ENCODE results near the gene KIAA1217.

KIAA1217 gene

GRCh38 chr10:24390146-24390700 lies 181.3 kb downstream of the KIAA1217 start:
- no peak overlapping the region for H3K27ac ChIP-seq
- TF ChIP-seq, protein P1, sequence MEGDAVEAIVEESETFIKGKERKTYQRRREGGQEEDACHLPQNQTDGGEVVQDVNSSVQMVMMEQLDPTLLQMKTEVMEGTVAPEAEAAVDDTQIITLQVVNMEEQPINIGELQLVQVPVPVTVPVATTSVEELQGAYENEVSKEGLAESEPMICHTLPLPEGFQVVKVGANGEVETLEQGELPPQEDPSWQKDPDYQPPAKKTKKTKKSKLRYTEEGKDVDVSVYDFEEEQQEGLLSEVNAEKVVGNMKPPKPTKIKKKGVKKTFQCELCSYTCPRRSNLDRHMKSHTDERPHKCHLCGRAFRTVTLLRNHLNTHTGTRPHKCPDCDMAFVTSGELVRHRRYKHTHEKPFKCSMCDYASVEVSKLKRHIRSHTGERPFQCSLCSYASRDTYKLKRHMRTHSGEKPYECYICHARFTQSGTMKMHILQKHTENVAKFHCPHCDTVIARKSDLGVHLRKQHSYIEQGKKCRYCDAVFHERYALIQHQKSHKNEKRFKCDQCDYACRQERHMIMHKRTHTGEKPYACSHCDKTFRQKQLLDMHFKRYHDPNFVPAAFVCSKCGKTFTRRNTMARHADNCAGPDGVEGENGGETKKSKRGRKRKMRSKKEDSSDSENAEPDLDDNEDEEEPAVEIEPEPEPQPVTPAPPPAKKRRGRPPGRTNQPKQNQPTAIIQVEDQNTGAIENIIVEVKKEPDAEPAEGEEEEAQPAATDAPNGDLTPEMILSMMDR (conservative IDR thresholded peaks at IDR 0.05): no peak
- TF ChIP-seq ZFX (IDR thresholded peaks at IDR 0.05): no peak

DNA sequence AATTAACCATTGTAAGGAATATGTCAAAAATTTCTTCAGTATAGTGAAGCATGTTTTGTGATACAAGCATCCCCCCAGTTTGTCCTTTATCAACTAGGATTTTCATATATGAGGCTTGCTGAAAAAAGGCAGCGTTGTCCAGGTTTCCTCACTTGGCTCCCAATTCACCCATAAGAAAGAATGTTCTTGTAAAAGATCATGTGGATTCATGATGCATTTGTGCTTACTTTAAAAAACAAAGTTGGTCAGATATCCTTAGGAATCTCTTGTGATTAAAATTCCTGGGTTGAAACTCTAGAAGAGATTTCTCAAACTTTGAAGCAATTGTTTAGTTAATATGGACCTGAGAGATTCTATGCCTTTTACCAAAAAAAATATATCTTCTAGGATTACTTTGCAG lies 181.8 kb downstream of the KIAA1217 start:
- H3K27ac ChIP-seq: no peak overlapping the region
- TF ChIP-seq, protein P1 (conservative IDR thresholded peaks at IDR 0.05): no peak
- TF ChIP-seq ZFX (IDR thresholded peaks at IDR 0.05): no peak

DNA sequence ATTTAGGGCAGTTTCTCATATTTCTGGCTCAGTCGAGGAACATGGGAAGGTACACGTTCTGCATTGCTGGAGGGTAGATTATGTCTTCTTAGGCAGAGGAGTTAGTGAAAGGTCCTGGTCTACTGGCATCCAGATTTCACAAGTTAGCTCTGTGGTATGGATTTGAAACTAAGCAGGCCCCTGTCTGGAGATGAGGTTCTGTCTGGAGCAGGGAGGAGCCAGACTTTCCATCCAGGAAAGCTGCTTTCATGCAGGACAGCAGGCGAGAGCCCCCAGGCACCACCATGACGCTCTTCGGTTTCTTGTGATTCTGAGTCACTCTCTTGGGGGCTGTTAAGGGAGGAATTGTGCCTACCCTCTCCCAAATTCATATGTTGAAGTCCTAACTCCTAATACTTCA lies 184.3 kb downstream of the KIAA1217 start:
- no peak overlapping the region for H3K27ac ChIP-seq
- TF ChIP-seq, protein P1 (conservative IDR thresholded peaks at IDR 0.05): no peak
- TF ChIP-seq ZFX (IDR thresholded peaks at IDR 0.05): no peak

DNA sequence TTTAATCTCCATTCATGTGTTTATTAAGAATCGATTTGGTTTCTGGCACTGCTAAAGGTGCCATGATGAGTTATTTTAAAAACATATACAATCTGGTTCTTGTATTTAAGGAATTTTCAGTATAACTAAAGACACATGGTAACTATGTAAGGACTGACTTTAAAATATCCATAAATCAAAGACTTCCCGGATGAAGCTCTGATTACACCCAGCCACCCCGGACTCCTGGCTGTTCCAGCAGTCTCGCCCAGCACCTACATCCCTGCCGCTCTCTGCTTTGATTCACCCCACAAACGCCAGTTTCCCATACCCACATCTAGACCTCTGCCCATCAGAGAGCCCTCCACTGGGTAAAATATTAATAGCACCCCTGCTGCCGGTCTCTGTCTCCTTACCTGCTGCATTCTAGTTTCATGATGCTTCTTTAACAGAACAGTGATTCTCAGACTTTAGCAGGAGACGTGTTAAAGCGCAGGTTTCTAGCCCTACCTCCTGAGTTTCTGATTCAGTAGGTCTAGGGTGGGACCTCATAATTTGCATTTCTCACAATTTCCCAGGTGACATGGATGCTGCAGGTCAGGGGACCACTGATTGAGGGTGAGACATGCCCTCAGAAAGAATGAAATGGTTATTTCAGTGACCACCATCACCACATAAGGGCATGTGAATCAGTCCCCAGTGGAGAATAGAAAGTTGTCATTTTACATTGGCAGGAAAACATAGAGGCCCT lies 185.7 kb downstream of the KIAA1217 start:
- no peak overlapping the region for H3K27ac ChIP-seq
- TF ChIP-seq ZFX (IDR thresholded peaks at IDR 0.05): no peak
- TF ChIP-seq, protein P1 (conservative IDR thresholded peaks at IDR 0.05): no peak

DNA sequence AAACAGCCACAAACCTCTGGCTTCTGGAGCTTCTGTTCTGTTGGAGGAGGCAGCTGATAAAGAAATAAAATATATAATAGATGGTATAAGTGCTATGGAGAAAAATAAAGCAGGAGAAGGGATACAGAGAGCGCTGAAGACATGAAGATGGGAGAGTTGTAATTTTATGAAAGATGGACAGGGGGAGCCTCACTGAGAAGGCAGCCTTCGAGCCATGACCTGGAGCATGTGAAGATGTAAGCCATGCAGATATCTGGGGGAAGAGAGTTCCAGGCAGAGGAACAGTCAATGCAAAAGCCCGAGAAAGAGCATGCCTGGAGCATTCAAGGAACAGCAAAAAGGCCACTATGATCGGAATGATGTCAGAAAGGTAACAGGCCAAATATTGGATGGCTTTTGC lies 187.5 kb downstream of the KIAA1217 start:
- no peak overlapping the region for H3K27ac ChIP-seq
- TF ChIP-seq ZFX (IDR thresholded peaks at IDR 0.05): no peak
- TF ChIP-seq, protein P1 (conservative IDR thresholded peaks at IDR 0.05): peak; percentile 24

DNA sequence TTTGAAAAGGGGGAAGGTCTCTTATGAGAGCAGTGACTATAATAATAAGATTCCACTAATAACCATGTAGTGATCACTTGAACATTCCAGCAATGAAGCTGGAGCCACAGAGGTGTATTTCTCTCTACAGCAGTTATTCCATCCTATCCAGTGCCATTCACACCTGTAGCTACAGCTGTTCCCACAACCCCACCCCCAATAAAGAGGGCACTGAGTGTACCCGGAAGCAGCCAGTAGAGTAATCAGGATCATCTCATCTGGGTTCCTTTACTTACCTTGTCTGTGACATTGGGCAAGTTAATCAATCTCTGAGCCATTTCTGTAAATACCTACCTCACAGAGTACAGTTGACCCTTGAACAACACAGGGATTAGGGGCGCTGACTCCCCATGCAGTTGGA lies 188.7 kb downstream of the KIAA1217 start:
- no peak overlapping the region for H3K27ac ChIP-seq
- TF ChIP-seq, protein P1 (conservative IDR thresholded peaks at IDR 0.05): no peak
- no peak for TF ChIP-seq ZFX (IDR thresholded peaks at IDR 0.05)

DNA sequence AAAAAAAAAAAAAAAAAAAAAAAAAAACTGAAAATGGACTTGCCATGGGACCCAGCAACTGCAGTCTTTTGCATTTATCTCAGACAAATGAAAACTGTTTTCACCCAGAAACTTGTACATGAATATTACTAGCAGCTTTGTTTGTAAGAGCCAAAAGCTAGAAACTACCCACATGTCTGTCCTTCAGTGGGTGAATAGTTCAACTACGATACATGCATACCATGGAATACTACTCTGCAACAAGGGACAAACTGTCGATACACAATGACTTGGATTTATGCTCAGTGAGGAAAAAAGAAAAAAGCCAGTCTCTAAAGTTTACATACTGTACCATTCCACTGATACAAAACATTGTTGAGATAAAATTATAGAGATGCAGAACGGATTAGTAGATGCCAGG lies 195.6 kb downstream of the KIAA1217 start:
- no peak overlapping the region for H3K27ac ChIP-seq
- TF ChIP-seq, protein P1 (conservative IDR thresholded peaks at IDR 0.05): no peak
- no peak for TF ChIP-seq ZFX (IDR thresholded peaks at IDR 0.05)
